HUDEP-2 (cell line): ENCODE measurements around the gene NOL12.
A peak's percentile ranks its signal among the peaks of the same experiment; 100 is the strongest.
"Not testable (repeated sequence)": the region's sequence is repeated elsewhere in the genome, so short reads cannot be mapped to it uniquely, and the experiment has no call there.

Source experiments
- DNase-seq, 76 experiments: peaks; one replicate each; lab custom pipeline; 2025; ENCODE audit not compliant: unreplicated experiment in 76 of 76; lab: John Stamatoyannopoulos, UW

Gene NOL12

DNA sequence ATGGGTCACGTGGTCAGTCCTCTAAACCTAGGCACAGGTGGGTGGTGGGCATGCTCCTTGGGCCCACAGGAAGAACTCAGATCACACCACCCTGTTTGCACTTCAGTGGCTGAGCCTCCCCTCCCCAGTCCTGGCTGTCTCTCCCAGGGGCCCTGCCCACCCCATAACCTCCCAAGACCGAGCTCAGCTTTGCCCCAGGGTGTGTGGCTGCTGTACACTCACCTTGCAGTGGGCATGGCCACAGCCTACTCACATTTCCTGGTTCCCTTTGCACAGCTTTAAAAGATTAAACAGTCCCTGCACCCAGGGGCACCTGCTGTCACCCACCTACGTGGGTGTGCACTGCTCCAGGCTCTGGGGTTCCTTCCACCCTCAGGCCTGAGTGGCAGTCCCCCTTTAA lies 24.5 kb downstream of the NOL12 start:
- DNase-seq = no peak

DNA sequence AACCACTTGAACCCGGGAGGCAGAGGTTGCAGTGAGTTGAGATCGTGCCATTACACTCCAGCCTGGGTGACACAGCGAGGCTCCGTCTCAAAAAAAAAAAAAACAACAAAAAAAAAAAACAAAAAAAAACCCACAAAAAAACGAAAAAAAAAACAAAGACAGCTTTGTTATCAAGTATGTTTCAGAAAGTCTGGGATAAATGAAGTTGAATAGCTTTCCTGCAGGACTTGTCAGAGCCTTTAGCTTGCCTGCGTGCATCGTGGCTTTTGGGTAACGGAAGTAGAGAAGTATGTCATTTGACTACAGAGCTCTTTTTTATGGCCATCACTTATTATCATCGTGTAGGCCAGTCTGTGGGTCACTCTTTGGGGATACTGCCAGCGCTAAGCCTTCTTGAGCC lies 25.3 kb downstream of the NOL12 start:
- no peak for DNase-seq

DNA sequence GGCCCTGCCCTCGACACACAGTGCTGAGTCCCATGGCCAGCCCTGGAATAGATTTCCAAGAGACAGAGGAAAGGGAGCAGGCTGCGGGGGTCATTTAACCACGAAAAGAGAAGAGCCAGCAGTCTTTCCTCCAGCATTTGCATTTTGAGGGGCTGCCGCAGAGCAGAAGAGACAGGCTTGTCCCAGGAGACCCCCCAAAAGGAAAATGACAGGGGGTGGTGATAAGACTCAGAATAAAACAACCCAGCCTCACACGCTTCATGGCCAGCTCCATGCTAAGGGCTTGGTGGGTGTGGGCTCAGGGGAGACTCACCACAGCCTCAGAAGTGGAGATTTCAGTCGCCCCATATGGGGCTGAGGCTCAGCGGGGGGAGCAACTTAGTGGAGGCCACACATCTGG lies 27.6 kb downstream of the NOL12 start:
- DNase-seq = no peak

DNA sequence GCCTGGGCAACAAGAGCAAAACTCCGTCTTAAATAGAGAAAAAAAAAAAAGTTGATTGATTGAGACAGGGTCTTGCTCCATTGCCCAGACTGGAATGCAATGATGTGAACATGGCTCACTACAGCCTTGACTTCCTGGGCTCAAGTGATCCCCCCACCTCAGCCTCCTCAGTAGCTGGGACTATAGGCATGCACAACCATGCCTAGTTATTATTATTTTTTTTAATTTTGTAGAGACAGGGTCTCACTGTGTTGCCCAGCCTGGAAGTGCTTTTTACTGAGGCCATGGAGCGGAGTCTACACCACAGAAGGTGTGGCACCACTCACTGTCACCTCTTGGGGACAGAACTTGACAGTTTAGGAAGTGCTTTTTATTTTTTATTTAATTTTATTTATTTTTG lies 28.5 kb downstream of the NOL12 start:
- DNase-seq = no peak

DNA sequence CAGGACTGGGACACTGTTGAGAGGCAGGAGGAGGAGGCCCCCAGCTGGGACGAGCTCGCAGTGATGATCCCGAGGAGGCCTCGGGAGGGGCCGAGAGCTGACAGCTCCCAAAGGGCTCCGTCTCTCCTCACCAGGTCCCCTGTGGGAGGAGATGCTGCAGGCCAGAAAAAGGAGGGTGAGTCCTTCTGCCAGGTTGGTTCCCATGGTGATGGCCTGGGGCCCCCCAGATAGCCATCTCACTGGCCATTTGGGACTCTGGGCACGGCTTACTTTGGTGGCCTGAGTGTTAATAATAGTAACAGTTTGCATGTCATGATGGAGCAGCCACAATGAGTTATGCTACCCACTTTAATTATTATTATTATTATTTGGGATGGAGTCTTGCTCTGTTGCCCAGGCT lies 29.6 kb downstream of the NOL12 start:
- DNase-seq = no peak

DNA sequence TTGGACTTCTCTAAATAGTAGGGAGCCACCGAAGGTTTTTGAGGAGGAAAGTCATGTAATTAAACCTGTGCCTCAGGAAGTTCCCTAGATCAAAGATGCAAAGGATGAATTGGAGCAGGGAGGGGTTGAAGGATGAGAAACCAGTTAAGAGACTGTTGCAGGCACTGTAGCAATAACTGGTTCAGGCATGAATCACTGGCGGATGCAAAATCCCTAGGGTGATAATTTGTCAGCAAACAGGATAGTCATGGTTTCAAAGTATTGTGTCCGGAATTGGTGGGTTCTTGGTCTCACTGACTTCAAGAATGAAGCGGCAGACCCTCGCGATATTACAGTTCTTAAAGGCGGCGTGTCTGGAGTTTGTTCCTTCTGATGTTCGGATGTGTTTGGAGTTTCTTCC lies 30.6 kb downstream of the NOL12 start:
- no peak for DNase-seq

DNA sequence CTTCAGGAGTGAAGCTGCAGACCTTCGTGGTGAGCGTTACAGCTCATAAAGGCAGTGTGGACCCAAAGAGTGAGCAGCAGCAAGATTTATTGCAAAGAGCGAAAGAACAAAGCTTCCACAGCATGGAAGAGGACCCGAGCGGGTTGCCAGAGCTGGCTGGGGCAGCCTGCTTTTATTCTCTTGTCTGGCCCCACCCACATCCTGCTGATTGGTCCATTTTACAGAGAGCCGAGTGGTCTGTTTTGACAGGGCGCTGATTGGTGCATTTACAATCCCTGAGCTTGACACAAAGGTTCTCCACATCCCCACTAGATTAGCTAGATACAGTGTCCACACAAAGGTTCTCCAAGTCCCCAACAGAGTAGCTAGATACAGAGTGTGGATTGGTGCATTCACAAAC lies 31.1 kb downstream of the NOL12 start:
- DNase-seq = not testable (repeated sequence)

DNA sequence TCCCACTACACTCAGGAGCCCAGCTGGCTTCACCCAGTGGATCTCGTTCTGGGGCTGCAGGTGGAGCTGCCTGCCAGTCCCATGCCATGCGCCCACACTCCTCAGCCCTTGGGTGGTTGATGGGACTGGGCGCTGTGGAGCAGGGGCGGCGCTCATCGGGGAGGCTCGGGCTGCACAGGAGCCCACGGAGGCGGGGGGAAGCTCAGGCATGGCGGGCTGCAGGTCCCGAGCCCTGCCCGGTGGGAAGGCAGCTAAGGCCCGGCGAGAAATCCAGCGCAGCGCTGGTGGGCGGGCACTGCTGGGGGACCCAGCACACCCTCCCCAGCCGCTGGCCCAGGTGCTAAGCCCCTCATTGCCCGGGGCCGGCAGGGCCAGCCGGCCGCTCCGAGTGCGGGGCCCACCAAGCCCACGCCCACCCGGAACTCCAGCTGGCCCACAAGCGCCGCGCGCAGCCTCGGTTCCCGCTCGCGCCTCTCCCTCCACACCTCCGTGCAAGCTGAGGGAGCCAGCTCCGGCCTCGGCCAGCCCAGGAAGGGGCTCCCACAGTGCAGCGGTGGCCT lies 31.7 kb downstream of the NOL12 start:
- not testable (repeated sequence) for DNase-seq

DNA sequence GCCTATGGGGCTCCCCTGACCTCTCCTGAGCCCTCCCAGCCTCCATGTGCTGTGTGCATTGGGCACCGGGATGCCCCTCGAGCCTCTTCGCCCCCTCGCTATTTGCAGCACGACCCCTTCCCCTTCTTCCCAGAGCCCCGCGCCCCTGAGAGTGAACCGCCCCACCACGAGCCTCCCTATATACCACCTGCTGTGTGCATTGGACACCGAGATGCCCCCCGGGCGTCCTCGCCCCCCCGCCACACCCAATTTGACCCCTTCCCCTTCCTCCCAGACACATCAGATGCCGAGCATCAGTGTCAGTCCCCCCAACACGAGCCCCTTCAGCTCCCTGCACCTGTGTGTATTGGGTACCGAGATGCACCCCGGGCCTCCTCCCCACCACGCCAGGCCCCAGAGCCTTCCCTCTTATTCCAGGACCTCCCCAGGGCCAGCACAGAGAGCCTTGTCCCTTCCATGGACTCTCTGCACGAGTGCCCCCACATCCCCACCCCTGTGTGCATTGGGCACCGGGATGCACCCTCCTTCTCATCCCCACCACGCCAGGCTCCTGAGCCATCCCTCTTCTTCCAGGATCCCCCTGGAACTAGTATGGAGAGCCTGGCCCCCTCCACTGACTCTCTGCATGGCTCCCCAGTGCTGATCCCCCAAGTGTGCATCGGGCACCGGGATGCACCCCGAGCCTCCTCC lies 39.6 kb downstream of the NOL12 start:
- no peak for DNase-seq

DNA sequence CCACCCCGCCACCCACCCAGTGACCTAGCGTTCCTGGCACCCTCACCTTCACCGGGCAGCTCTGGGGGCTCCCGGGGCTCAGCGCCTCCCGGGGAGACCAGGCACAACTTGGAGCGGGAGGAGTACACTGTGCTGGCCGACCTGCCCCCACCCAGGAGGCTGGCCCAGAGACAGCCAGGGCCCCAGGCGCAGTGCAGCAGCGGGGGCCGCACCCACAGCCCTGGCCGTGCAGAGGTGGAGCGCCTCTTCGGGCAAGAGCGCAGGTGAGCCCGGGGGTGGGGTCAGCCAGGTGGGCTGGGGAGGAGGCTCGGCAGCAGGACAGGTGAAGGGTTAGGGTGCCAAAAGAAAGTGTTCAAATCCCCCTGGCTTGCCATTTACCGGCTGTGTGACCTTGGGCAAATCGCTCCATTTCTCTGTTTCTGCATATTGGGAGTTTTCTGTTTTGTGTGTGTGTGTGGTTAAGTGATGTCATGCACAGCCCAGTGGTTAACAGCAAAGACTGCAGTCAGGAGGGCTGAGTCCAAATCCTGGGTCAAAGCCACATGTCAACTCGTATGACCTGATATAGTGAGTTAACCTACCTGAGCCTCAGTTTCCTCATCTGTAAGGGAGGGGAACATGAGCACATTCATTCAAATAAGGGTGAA lies 40.2 kb downstream of the NOL12 start:
- peak in 1 of 76 experiments; percentile 9 for DNase-seq

DNA sequence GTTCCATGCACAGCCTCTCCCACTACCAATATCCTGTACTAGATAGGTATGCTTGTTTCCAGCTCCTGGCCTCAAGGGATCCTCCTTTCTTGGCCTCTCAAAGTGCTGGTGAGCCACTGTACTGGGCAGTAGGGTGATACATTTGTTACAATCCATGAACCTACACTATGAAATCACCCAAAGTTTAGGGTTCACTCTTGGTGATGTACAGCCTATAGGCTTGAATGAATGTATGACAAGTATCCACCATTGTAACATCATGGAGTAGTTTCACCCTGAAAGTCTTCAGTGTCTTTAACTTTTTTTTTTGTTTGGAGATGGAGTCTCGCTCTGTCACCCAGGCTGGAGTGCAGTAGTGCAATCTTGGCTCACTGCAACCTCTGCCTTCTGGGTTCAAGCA lies 42.5 kb downstream of the NOL12 start:
- DNase-seq = no peak

DNA sequence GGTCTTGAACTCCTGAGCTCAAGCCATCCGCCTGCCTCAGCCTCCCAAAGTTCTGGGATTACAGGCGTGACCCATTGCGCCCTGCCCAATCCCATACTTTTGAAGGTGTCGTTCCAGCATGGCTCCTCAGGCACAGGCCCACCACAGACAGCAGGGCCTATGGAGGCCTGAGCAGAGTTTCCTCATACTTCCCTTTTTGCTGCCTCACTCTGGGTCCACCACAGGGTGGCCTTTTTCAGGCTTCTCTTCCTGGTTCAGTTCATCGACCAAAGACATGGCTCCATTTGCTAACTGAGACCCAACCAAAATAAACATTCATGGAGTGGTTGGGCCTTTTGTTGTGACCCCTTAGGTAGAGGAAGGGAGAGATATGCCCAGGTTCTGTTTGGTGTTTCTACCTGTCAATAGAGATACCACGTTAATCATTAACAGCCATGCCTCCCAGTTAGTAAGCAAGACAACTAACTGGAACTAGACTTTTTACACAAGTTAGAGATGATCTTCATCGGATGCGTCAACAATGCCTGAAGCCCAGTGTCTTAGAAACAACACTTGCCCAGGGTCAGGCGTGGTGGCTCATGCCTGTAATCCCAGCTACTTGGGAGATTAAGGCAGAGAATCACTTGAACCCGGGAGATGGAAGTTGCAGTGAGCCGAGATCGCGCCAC lies 45.8 kb downstream of the NOL12 start:
- peak in 2 of 76 experiments; percentile 7 to 11 for DNase-seq

DNA sequence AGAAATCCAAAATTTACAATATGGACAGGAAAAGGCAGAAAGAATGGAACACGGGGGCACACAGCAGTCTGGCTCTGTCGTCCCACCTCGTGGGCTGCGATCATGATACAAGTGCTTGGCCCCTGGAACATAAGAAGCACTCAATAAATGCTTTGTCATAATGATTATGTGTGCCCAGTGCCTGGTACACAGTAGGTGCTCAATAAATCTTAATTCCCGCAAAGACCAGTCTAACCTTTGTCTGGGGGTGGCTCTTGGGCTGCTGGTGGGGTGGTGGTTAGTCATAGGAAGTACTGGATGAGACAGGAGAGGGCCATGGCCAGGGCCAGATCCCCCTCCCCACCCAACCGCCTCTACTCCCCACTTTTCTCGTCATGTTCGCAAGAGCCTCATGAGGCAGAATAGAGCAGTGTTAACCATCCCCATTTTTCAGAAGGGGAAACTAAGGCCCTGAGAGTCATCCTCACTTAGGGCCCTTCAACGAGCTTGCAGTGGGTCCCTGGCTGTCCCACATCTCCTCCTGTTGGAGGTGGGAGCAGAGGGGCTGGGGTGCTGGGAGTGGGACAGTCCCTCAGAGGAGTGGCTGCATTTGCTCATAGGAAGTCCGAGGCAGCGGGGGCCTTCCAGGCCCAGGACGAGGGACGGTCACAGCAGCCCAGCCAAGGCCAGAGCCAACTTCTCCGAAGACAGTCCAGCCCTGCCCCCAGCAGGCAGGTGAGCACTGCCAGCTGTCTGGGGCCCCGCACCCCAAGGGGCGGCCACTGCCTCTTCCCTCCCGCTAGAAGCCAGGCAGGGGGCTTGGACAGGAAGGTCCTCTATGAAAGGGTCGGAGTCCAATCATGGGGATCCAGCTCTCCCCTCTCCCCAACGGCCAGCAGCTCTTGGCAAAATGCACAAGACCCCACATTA lies 46.8 kb downstream of the NOL12 start:
- no peak for DNase-seq

DNA sequence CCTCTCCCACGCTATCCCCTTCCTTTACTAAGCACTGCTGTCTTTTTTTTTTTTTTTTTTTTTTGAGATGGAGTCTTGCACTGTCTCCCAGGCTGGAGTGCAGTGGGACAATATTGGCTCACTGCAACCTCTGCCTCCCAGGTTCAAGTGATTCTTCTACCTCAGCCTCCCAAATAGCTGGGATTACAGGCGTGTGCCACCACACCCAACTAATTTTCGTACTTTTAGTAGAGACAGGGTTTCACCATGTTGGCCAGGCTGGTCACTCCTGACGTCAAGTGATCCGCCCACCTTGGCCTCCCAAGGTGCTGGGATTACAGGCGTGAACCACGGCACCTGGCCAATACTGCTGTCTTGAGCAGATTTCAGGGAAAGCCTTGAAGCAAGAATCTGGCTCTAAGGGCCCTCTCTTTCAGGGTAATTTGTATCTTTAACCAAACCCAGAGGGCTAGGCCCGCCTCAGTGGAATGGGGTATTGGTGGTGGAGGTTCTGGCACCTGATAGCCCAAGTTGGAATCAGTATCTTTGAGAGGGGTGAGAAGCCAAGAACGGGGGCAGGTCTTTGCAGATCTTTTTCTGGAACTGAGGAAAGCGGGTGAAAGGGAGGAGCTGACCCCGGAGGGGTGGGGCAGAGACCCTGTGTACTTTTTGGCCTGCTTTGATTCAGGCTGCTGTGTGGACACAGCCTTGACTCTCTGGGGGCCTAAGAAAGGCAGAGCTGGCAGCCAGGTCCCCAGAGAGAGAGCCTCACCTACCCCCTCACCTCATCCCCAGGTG lies 47.7 kb downstream of the NOL12 start:
- no peak for DNase-seq

DNA sequence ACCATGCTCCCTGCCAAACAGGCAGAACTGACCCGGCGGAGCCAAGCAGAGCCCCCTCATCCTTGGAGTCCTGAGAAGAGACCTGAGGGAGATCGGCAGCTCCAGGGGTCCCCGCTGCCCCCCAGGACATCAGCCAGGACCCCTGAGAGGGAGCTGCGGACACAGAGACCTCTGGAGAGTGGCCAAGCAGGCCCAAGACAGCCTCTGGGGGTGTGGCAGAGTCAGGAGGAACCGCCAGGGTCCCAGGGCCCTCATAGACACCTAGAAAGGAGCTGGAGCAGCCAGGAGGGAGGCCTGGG lies 48.2 kb downstream of the NOL12 start:
- no peak for DNase-seq

DNA sequence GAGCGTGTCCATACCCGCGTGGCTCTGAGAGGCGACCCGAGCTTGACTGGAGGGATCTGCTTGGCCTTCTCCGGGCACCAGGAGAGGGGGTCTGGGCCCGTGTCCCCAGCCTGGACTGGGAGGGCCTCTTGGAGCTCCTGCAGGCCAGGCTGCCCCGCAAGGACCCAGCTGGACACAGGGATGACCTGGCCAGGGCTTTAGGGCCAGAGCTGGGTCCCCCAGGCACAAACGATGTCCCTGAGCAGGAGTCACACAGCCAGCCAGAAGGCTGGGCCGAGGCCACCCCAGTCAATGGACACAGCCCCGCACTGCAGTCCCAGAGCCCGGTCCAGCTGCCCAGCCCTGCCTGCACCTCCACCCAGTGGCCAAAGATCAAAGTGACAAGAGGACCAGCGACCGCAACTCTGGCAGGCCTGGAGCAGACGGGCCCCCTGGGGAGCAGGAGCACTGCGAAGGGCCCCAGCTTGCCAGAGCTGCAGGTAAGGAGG lies 48.9 kb downstream of the NOL12 start:
- DNase-seq = peak in 1 of 76 experiments; percentile 27

DNA sequence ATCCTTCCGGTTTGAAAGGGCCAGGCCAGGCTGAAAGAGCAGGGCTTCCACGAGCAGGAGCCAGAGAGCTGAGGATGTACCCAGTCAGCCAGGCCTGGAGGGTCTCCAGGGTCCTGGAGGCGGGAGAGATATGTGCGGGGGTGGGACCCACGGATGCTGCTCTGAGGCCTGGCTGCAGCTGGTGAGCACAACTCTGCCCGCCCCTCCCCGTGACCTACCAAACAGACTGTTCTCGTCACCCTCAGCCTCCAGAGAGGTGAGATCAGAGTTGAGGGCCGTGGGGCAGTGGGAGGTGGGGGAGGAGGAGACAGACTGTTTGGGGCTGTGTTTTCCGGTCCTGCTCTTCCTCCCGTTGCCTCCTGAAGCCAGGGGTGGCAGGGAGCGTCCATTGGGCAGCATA lies 52.9 kb downstream of the NOL12 start:
- DNase-seq = no peak

DNA sequence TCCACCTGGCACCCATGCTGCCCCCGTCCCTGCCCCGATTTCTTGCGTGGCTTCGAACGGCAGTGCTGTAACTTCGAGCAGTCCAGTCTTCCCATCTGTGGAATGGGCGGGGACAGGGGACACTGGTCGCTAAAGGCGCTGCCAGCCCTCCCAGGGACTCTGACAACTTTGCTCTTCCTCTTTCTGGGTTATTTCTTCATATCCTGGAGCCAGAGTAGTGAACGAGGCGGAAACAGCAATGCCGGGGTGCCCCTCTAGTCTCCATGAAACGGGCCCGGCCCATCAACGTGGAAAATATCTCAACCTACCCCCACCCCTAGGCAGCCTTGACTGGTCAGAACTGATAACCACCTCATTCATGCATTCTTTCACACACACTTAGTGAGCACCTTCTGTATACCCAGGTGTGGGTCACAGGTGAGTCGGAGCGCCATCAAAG lies 53.5 kb downstream of the NOL12 start:
- no peak for DNase-seq

DNA sequence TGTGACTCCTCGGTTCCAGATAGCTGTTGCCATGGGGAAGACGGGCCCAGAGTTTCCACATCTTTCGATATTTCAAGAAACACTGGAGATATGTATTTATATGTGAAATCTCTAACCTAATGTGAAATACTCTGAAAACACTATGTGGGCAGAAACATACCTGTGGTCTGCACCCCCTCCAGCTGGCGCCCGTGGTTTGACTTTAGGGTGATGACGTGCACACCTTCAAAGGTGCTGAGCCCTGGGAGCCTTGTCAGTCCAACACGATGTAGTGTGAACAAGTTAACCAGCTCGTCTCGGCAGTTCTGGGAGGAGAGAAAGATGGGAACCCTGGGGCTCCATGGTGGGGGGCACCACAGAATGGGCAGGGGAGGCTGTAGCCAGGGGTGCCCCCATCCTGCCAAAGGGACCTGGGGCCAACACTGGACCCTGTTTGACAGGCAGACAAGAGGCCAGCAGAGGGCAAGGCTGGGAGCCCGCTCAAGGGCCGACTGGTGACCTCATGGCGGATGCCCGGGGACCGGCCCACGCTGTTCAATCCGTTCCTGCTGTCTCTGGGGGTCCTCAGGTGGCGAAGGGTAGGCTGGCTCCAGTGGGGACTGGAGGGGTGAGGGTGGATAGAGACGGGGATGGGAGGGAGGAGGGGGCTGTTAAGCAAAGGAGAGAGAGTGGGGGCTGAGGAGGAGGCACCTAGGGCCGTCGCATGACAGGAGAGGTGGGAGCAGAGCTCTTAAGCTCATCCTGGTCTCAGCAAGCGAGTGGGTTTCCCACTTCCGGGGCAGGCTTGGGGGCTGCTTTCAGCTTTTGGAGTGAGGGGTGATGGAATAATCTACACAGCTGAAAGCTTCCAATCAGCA lies 54.5 kb downstream of the NOL12 start:
- DNase-seq = no peak
